Measurements from ENCODE around the gene NCOA7.

NCOA7 gene

GRCh38 chr6:125824946-125825771, 34.4 kb downstream of the NCOA7 start:
- no peak for DNase-seq (ENCODE audit: low read depth in 1 of 2, low spot score in 1 of 2)
- Histone ChIP-seq H3K4me3 (replicated peaks; ENCODE audit: insufficient read depth, low read length) (no peak overlapping the region), H3K27me3 (ENCODE audit: insufficient read depth, poor library complexity, severe bottlenecking) (no peaks in the 10 kb centered on the region), H3K27ac (replicated peaks) (no peak overlapping the region)
- TF ChIP-seq SPI1 (IDR thresholded peaks at IDR 0.05; ENCODE audit: borderline replicate concordance, low read depth) = no peak
- no peak for TF ChIP-seq REST (IDR thresholded peaks at IDR 0.05; ENCODE audit: insufficient replicate concordance, low read depth)
- TF ChIP-seq, protein P1, sequence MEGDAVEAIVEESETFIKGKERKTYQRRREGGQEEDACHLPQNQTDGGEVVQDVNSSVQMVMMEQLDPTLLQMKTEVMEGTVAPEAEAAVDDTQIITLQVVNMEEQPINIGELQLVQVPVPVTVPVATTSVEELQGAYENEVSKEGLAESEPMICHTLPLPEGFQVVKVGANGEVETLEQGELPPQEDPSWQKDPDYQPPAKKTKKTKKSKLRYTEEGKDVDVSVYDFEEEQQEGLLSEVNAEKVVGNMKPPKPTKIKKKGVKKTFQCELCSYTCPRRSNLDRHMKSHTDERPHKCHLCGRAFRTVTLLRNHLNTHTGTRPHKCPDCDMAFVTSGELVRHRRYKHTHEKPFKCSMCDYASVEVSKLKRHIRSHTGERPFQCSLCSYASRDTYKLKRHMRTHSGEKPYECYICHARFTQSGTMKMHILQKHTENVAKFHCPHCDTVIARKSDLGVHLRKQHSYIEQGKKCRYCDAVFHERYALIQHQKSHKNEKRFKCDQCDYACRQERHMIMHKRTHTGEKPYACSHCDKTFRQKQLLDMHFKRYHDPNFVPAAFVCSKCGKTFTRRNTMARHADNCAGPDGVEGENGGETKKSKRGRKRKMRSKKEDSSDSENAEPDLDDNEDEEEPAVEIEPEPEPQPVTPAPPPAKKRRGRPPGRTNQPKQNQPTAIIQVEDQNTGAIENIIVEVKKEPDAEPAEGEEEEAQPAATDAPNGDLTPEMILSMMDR (IDR thresholded peaks at IDR 0.05; ENCODE audit: insufficient read depth, low read length) = no peak
- no peak for TF ChIP-seq POLR2AphosphoS5 (IDR thresholded peaks at IDR 0.05; ENCODE audit: low read depth)
- TF ChIP-seq GABPA (IDR thresholded peaks at IDR 0.05; ENCODE audit: low read depth) = no peak

- H3K4me3 ChIP-seq (replicated peaks; ENCODE audit: insufficient read depth, low read length) = no peak overlapping the region
- TF ChIP-seq, protein P1 (IDR thresholded peaks at IDR 0.05; ENCODE audit: insufficient read depth, low read length) = no peak
- no peak for TF ChIP-seq GABPA (IDR thresholded peaks at IDR 0.05; ENCODE audit: low read depth)
- TF ChIP-seq REST (IDR thresholded peaks at IDR 0.05; ENCODE audit: insufficient replicate concordance, low read depth) = no peak
Observed at GRCh38 chr6:125826695-125827463, 36.1 kb downstream of the NCOA7 start.

DNA sequence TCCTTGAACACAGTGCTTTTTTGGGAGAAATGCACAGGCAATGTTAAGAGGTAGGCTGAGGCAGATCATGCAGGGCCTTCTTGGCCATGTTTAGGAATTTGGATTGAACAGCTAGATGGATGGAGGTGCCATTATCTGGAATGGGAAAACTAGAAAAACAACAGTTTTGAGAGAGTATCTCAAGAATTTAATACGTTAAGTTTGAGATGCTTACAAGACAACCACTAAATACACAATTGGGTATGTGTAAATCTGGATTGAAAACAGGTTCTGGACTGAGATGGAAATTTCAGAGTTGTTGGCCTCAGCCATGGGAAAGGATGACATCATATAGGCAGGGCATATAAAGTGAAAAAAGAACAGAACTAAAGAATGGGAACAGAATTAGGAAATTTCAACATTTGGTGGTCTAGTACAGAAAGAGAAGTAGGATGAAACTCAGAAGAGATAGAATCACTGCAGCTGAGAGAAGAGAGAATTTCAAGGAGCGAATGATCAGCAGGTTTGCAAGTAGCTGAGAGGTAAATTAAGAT, 37.1 kb downstream of the NCOA7 start:
- Histone ChIP-seq H3K27me3 (ENCODE audit: insufficient read depth, poor library complexity, severe bottlenecking) (no peaks in the 10 kb centered on the region), H3K4me3 (replicated peaks; ENCODE audit: insufficient read depth, low read length) (no peak overlapping the region), H3K27ac (replicated peaks) (no peak overlapping the region)
- TF ChIP-seq REST (IDR thresholded peaks at IDR 0.05; ENCODE audit: insufficient replicate concordance, low read depth) (no peak), SPI1 (IDR thresholded peaks at IDR 0.05; ENCODE audit: borderline replicate concordance, low read depth) (0 out of 2 replicates have a peak, but pooled peaks have one; percentile 4), POLR2AphosphoS5 (IDR thresholded peaks at IDR 0.05; ENCODE audit: low read depth) (no peak)
- TF ChIP-seq, protein P1 (IDR thresholded peaks at IDR 0.05; ENCODE audit: insufficient read depth, low read length) = no peak
- peak in 1 of 2 experiments; percentile 13 for DNase-seq (ENCODE audit: low read depth in 1 of 2, low spot score in 1 of 2)

More at GRCh38 chr6:125826695-125827463, 36.1 kb downstream of the NCOA7 start:
- Histone ChIP-seq H3K27me3 (ENCODE audit: insufficient read depth, poor library complexity, severe bottlenecking) (no peaks in the 10 kb centered on the region), H3K27ac (replicated peaks) (no peak overlapping the region)
- DNase-seq (ENCODE audit: low read depth in 1 of 2, low spot score in 1 of 2) = no peak

All from HL-60 (cell line).